HUES6 (cell line): ENCODE data around the gene FUT2.
A peak's percentile ranks its signal among the peaks of the same experiment; 100 is the strongest.

Source experiments
- H3K27ac ChIP-seq: 2 replicates; pipeline ENCODE4 v1.7.0; 2013; ENCODE audit warnings: low read depth, mild to moderate bottlenecking, low read length, inconsistent platforms
- H3K27me3 ChIP-seq: 2 replicates; pipeline ENCODE4 v1.6.1; 2013; ENCODE audit warnings: low read length; ENCODE audit not compliant: control insufficient read depth, insufficient read depth
- H3K36me3 ChIP-seq: 2 replicates; pipeline ENCODE4 v1.6.1; 2013; ENCODE audit warnings: low read length; ENCODE audit not compliant: control insufficient read depth, insufficient read depth
- H3K4me1 ChIP-seq: 2 replicates; pipeline ENCODE4 v1.6.1; 2013; ENCODE audit warnings: low read length; ENCODE audit not compliant: control insufficient read depth, insufficient read depth
- H3K4me3 ChIP-seq: 2 replicates; pipeline ENCODE4 v1.5.1; 2013; ENCODE audit warnings: low read depth, low read length
- H3K9ac ChIP-seq: one replicate; pipeline ENCODE4 v1.6.1; 2013; ENCODE audit warnings: mild to moderate bottlenecking, low read length
- H3K9me3 ChIP-seq: 2 replicates; pipeline ENCODE4 v1.6.1; 2013; ENCODE audit warnings: low read depth, low read length; ENCODE audit not compliant: control insufficient read depth, insufficient read depth

FUT2 gene

GRCh38 chr19:48746738-48747575 is 51.2 kb downstream of the FUT2 start, which contains the start of gene IZUMO1:
Gene IZUMO1, minus strand, starts transcription at chr19:48746909. Its CDS starts 1,050 bp downstream, at chr19:48745859.
- Histone ChIP-seq H3K9me3 (no peaks in the 10 kb centered on the region), H3K27ac (peak within 1 kb of the TSS; percentile 61; the same call in 1 of the 2 replicates), H3K4me1 (peaks cover 12% of the 10 kb centered on the region), H3K4me3 (peak within 1 kb of the TSS; percentile 86), H3K36me3 (peaks cover 20% of the 10 kb centered on the region), H3K9ac (peak within 1 kb of the TSS; percentile 55), H3K27me3 (no peaks in the 10 kb centered on the region)

GRCh38 chr19:48749571-48750198 is 53.9 kb downstream of the FUT2 start:
- Histone ChIP-seq H3K27ac (no peak overlapping the region), H3K4me3 (no peak overlapping the region), H3K36me3 (peaks cover 20% of the 10 kb centered on the region), H3K4me1 (peaks cover 16% of the 10 kb centered on the region), H3K27me3 (peaks cover 6% of the 10 kb centered on the region; the same call in 1 of the 2 replicates), H3K9me3 (no peaks in the 10 kb centered on the region), H3K9ac (no peak overlapping the region)

GRCh38 chr19:48750351-48750750 is 54.6 kb downstream of the FUT2 start:
- peaks cover 6% of the 10 kb centered on the region; the same call in 1 of the 2 replicates for H3K27me3 ChIP-seq

GRCh38 chr19:48750771-48751504 is 55.2 kb downstream of the FUT2 start:
- H3K9ac ChIP-seq: no peak overlapping the region
- peaks cover 6% of the 10 kb centered on the region; the same call in 1 of the 2 replicates for H3K27me3 ChIP-seq
- H3K4me3 ChIP-seq: peak overlapping the region; percentile 77; the same call in 1 of the 2 replicates
- H3K36me3 ChIP-seq: peaks cover 20% of the 10 kb centered on the region
- H3K9me3 ChIP-seq: no peaks in the 10 kb centered on the region
- no peak overlapping the region for H3K27ac ChIP-seq
- peaks cover 18% of the 10 kb centered on the region for H3K4me1 ChIP-seq

More at GRCh38 chr19:48750351-48750750, 54.6 kb downstream of the FUT2 start:
- H3K4me1 ChIP-seq: peaks cover 19% of the 10 kb centered on the region
- H3K27ac ChIP-seq: no peak overlapping the region
- no peaks in the 10 kb centered on the region for H3K9me3 ChIP-seq
- peaks cover 20% of the 10 kb centered on the region for H3K36me3 ChIP-seq
- no peak overlapping the region for H3K9ac ChIP-seq
- no peak overlapping the region for H3K4me3 ChIP-seq

- Histone ChIP-seq H3K9me3 (no peaks in the 10 kb centered on the region), H3K27me3 (peaks cover 6% of the 10 kb centered on the region; the same call in 1 of the 2 replicates), H3K4me1 (peaks cover 12% of the 10 kb centered on the region; the same call in 1 of the 2 replicates), H3K36me3 (peaks cover 20% of the 10 kb centered on the region), H3K27ac (no peak overlapping the region), H3K4me3 (peak overlapping the region; percentile 77), H3K9ac (peak overlapping the region; percentile 63)
Observed at GRCh38 chr19:48751845-48752495, 56.2 kb downstream of the FUT2 start.

- Histone ChIP-seq H3K9me3 (no peaks in the 10 kb centered on the region), H3K4me1 (peaks cover 12% of the 10 kb centered on the region; the same call in 1 of the 2 replicates), H3K27me3 (peaks cover 6% of the 10 kb centered on the region; the same call in 1 of the 2 replicates), H3K27ac (no peak within 1 kb of the TSS), H3K4me3 (peak within 1 kb of the TSS; percentile 77), H3K36me3 (peaks cover 20% of the 10 kb centered on the region), H3K9ac (peak within 1 kb of the TSS; percentile 63)
Observed at GRCh38 chr19:48752496-48753365, 57.0 kb downstream of the FUT2 start, which contains the start of gene FUT1. Gene FUT1, minus strand, starts transcription at chr19:48752641. Its CDS starts 1,360 bp downstream, at chr19:48751281.

- H3K27ac ChIP-seq: no peak within 1 kb of the TSS
- H3K9me3 ChIP-seq: no peaks in the 10 kb centered on the region
- peaks cover 10% of the 10 kb centered on the region for H3K36me3 ChIP-seq
- H3K9ac ChIP-seq: no peak within 1 kb of the TSS
- peaks cover 6% of the 10 kb centered on the region; the same call in 1 of the 2 replicates for H3K27me3 ChIP-seq
- peaks cover 12% of the 10 kb centered on the region; the same call in 1 of the 2 replicates for H3K4me1 ChIP-seq
- H3K4me3 ChIP-seq: no peak within 1 kb of the TSS
Observed at GRCh38 chr19:48755084-48755641, 59.4 kb downstream of the FUT2 start, which contains the start of gene FGF21. Gene FGF21, plus strand, starts transcription at chr19:48755524. Its CDS starts 713 bp downstream, at chr19:48756237.
